HG02588 (cell line): ENCODE results near the gene GRK6.
A peak's percentile ranks its signal among the peaks of the same experiment; 100 is the strongest.

ENCODE experiments used
- ATAC-seq: cut with Tn5 transposase; IDR thresholded peaks from one replicate; pipeline ENCODE4 v1.9.1; 2021; ENCODE audit warnings: mild to moderate bottlenecking, moderate library complexity; ENCODE audit not compliant: unreplicated experiment

GRK6 gene

DNA sequence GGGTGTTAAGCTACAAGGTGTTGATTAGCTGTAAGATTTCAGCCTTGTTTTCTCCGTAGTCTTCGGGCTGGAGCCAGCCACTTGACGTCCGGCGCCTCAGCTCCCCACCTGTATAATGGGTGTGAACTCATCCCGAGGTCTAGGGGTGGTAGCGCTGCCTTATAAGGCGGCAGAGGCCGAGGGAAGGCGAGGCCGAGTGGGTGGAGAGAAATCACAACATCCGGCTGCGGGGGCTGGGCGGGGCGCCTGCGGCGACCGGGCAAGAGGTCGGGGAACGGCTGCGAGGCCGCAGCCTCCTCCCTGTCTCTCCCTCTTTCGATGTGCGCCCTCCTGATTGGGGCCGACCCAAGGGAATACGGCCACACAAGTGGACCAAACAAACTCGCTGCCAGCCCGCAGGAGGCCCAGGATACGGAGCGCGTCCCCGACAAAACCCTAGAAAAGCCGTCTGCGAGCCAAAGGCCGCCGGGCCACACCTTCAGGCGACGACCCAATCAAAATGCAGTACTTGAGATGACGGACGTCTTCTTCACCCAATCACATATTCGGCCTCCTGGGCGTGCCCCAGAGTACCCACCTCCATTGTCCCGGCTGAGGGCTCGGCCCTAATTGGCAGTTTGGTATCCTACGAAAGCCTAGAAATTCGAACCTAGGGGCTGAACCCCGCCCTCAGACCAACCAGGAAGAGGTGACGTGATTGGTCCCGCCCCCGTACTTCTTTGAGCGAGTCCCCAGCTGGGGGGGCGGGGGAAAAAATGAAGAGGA, 493 bp upstream of the GRK6 start:
- peak; percentile 72 for ATAC-seq

DNA sequence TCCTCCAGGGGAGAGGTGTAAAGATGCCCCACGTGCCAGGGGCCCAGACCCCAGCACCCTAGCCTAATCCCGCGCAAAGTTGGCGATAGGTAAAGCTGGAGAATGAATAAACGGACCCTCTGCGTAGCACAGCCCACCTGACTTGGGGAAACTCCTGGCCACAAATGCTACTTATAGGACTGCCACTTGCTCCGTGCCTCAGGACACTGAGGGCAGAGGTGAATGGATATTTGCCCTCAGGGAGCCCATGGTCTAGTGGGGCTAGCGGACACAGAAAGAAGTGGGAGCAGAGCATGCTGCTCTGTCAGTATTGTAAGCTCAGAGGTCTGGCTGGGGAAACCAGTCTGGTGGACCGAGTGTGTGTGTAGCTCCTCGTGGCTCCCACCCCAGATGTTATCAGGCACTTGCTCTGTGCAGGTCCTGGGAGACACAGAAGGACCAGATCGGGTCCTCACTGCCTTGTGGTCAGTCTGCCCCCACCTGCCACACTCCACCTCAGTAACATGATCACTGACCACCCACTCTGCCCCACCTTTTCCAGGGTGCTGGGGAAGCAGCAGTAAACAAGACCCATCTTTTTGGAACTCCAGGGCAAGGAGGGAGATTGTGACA, 841 bp downstream of the GRK6 start:
- ATAC-seq, result no peak

DNA sequence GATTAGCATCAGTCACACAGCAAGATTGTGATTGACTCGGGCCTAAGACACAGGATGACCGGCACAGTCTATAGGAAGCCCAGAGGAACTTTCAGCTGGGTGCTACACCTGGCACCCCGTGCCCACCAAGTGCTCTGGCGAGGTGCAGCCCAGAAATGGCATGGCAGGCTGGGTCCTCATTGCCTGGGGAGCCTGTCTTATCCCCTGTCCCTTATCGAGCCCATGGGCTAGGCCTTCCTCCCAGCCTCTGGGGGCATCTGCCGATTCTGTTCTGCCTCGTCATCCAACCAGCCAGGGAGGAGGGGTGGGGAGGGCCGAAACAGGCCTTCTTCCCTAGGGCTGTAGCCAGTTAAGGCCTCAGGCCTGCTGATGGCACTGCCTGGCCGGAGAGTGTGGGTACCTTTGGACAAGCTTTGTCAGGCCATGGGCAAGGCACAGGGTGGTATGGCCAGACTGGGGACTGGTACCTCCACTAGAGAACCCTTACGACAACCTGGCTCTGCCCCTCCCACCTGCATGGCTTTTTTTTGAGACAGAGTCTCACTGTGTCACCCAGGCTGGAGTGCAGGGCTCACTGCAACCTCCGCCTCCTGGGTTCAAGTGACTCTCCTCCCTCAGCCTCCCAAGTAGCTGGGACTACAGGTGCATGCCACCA, 1.6 kb downstream of the GRK6 start:
- ATAC-seq, result no peak

DNA sequence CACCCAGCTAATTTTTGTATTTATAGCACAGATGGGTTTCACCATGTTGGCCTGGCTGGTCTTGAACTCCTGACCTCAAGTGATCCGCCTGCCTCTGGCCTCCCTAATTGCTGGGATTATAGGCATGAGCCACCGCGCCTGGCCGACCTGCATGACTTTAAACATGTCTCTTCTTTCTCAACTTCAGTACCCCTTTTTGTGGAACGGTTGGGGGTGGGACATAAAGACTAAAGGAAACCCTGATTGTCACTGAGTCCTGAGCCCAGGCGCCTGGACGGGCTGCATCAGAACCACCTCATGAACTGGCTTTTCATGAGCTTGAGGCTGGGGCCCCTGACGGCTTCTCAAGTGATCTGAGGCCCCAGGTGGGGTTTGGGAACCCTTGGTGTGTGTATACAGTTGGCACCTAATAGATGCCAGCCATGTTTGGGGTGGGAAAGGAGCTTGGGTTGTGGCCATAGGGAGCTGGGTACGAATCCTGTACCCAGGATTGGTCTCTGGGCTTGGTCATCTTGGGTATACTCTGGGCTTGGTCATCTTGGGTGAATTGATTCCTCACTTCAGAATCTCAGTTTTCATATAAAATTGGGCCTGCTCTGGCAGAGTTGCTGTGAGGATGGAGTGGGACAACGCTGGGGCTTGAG, 2.2 kb downstream of the GRK6 start:
- no peak for ATAC-seq

DNA sequence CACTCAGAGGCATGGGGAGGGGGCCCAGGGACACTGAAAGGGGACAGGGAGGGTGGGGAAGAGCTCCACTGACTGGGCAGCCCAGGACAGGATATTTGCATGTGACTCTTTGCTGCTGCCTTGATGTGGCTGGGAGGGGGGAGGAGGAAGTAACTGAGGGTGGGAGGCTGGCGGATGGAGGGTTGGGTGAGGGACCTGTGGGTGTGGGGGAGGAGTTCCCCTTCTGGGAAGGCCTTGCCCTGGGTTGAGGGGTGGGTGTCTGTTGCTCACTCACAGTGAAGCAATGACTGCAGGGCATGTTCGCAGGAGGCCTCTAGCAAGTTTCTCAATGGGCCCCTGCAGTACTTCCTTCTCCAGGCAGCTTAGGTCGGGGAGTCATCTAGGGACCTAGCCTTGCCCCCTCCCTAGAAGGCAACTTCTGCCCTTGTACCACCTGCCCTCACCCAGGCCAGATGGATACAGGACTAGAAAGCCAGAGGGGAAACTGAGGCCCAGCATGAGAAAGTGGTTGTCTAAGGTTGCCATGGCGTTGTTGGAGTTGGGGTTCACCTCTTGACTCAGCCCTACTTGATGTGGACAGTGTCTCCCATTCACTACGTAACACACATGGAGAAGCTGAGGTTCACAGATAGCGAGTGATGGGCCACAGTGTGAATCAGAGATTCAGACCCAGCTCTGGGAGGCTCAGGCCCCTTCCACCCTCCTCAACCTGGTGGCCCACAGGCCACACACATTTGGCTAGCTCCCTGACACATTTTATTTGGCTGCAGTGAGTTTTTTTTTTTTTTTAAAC, 3.0 kb downstream of the GRK6 start:
- no peak for ATAC-seq

DNA sequence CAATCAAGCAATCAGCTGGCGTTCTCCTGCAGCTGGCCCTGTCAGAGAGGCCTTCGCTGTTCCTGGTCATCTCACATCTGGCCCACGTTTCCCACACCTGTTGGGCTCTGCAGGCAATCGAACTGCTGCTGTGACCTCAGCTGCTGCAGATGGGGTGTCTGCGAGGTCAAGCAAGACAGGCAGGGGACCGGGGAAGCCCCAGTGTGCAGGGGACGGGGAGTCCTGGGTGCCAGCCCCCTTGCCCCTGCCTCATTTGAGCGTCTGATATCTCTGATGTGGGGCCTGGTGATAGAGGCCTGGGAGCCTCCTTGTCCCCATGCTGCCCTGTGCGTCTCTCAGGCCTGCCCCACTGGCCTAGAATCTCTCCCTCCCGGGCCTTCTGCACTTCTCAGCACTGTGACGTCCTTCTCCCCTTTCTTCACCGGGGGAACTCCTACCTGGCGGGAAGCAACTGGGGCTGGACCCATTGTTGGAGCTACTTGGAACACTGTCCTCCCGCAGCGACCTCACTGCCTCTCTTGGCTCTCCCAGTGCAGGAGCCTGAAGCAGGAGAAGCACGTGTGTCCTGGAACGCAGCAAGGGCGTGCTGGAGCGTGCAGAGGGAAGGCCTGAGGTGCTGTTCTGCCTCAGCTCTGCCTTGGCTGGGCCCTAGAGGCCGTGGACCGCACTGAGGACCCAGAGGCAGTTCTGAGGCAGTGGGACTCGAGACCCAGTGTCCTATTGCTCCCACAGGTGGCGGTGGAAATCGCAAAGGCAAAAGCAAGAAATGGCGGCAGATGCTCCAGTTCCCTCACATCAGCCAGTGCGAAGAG, 3.9 kb downstream of the GRK6 start:
- no peak for ATAC-seq

DNA sequence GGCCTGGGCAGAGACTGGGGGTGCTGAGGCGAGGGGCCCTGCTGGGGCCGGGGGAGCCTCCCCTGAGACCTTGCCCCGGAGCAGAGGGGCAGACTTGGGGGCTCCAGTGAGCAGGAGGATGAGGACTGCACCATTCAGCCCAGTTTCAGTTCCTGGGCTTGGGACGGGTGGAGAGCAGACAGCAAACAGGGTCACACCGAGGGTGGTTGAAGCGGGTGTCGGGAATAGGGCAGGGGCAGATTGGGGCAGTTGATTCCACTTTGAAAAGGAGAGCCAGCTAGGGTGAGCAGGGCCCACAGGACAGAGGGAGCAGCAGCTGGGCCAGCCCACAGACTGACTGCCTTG, 4.5 kb downstream of the GRK6 start:
- no peak for ATAC-seq

DNA sequence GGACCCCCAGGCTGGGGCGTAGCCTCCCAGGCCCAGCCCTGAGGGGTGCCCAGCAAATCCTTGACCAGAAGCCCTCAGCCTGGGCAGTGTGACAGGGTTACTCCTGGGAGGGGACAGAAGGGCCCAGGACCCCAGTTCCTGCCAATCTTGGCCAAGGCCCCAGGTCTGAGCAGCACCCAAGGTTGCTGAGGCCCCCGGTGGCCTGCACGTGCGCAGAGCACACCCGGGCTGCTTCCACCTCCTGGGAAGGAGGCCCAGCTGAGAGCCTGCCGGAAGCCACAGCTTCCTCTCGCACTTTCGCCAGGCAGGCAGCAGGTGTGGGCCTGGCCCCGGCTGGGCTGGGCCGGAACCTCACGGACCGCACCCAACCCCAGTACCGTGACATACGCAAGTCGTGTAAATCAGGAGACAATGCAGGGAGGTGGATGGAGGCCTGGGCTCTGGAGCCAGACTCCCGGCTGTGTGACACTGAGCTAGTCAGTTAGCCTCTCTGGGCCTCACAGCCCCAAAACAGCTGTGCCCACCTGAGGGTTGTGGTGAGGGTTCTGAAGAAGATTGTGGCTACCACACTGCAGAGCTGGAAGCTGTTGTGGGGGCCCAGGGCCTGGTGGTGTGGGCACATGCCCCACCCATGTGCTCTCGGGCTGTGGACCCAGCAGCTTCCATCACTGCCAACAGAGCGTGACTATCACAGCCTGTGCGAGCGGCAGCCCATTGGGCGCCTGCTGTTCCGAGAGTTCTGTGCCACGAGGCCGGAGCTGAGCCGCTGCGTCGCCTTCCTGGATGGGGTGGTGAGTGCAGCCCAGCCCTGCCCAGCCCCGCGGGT, 5.1 kb downstream of the GRK6 start:
- ATAC-seq, result peak; percentile 38

DNA sequence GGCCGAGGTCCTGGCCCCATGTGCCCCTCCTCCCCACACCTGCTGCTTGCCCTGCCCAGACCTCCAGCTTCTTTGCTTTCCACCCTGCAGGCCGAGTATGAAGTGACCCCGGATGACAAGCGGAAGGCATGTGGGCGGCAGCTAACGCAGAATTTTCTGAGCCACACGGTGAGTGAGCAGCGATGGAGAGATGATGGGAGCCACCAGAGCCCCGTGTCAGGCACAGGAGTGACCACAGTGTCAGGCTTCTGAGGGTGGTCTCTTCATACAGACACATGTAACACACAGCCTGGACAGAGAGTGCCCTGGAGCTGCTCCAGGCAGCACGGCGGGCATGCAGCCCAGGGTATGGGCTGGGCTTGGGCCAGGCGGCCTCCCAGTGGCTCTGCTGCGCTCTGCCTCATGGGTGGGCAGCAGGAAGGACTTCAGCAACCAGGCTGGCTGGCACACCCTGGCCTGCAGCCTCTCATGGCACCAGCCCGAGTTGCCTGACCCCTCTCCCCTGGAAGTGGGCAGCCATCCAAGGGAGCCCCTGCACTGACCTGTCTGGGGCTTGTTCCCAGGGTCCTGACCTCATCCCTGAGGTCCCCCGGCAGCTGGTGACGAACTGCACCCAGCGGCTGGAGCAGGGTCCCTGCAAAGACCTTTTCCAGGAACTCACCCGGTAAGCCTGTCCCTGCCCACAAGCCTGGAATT, 5.8 kb downstream of the GRK6 start:
- ATAC-seq, result no peak

DNA sequence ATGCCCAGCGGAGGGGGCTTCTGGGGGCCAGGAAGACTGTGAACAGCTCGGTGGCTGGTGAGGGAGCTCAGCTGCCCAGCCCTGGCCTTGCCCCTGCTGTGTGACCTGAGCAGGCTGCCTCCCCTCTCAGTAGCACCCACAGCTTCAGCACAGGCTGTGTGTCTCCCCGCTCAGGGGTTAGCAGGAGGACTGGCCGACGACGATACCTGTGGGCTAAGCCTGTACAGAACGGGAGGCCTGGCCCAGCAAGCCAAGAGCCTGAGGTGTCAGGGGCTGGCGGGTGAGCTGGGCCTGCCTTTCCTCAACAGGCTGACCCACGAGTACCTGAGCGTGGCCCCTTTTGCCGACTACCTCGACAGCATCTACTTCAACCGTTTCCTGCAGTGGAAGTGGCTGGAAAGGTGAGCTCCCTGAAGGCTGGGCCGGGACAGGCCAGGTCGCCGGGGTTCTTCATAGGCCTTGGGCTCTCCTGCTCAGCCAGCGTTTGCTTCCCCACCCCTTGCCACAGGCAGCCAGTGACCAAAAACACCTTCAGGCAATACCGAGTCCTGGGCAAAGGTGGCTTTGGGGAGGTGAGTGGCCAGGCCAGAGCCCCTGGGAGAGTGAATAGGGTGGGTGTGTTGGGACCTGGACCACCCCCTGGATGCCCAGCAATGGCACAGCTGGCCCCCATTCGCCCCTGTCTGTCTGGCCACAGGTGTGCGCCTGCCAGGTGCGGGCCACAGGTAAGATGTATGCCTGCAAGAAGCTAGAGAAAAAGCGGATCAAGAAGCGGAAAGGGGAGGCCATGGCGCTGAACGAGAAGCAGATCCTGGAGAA, 6.6 kb downstream of the GRK6 start:
- ATAC-seq, result no peak

DNA sequence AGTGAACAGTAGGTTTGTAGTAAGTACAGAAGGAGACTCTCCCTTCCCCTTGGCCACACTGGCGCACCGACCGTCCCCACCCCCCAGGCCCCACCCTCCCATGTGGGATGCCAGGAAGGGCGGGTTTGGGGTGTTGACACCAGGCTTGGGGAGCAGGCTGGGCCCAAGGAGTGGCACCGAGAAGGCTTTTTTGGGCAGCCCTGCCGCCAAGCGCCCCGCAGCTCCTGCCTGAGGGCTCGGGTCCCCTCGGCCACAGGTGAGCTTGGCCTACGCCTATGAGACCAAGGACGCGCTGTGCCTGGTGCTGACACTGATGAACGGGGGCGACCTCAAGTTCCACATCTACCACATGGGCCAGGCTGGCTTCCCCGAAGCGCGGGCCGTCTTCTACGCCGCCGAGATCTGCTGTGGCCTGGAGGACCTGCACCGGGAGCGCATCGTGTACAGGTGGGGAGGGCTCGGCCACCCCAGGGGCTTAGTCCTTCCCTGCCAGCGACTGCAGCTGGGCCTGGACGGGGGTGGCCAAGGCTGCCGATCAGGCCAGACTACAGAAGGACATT, 7.3 kb downstream of the GRK6 start:
- ATAC-seq, result no peak

DNA sequence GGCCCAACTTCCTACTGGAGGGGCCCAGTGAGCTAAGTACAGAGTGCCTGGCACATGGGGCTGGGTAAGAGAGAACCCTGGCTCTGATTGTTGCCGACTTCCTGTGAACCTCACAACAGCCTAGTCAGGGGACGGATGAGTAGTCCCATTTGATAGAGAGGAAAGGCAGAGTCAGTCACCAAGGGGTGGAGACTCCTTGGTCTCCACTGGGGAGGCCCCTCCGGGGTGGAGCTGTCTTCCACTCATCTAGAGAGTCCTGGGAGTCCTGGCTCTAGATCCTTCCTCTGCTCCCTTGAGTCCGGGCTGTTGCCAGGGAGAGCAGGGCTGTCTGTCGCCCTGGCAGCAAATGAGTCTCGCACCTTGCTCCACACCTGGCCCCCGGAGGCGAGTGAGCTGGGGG, 8.0 kb downstream of the GRK6 start:
- ATAC-seq, result no peak

DNA sequence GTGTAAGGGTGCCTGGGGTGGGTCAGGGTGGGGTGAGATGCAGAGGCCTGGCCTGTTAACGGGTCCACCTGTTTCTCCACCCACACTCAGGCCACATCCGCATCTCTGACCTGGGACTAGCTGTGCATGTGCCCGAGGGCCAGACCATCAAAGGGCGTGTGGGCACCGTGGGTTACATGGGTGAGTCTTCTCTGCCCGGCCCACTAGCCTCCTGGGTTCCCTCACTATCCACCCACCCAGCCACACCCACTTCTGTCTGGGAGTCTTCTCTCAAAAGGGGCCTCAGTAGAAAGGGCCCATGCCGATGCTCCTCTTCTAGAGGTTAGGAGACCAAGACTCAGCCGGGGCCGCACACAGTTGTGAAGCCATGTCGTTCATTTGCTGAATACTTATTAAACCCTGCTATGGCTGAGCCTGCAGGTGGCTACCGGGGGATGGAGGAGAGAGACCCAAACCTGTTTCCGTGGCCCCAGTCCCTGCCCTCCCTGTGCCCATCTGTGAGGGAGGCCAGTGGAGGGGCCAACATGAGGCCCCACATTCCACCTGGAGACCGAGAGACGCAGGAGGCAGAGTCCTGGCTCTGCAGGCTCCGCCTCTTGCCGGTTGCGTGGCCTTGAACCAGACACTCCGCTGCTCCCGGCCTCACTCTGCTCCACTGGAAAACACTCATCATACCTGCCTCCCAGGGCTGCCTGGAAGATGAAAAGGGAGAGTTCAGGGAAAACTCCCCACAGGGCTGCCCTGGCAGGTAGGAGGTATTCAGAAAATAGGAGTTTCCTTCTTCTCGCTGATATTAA, 8.7 kb downstream of the GRK6 start:
- ATAC-seq, result no peak

DNA sequence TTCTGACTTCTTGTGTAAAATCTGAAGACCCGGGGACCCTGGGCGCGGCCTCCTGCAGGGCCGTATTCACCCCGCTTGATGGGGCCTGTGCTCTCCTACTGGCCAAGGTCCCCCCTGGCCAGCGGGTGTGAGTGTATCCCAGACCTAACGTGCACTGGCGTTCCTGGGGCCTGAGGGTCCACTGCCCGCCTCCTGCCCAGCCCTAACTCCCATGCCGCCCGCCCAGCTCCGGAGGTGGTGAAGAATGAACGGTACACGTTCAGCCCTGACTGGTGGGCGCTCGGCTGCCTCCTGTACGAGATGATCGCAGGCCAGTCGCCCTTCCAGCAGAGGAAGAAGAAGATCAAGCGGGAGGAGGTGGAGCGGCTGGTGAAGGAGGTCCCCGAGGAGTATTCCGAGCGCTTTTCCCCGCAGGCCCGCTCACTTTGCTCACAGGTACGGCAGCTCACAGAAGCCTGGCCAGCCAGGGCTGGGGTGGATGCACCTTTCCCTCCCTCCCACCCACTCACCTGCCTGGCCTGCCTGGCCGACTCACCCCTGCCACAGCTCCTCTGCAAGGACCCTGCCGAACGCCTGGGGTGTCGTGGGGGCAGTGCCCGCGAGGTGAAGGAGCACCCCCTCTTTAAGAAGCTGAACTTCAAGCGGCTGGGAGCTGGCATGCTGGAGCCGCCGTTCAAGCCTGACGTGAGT, 9.5 kb downstream of the GRK6 start:
- no peak for ATAC-seq

DNA sequence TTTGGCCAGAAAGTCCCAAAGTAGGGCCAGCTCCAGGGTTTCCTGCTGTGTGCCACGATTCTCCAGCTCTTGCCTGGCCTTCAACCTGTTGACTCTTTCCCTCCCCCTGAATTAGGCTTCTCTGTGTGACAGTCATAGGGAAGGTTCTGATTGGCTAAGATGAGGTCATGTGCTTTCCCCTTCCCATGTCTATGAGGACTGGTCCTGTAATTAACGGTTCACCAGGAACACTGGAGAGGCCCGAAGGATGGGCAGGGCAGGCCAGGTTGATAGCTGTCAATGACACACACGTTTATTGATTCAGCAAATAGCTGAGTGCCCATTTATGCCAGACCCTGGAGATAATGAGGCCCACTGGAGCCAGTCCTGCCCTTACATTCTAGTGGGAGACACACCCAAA, 11.1 kb downstream of the GRK6 start:
- no peak for ATAC-seq

DNA sequence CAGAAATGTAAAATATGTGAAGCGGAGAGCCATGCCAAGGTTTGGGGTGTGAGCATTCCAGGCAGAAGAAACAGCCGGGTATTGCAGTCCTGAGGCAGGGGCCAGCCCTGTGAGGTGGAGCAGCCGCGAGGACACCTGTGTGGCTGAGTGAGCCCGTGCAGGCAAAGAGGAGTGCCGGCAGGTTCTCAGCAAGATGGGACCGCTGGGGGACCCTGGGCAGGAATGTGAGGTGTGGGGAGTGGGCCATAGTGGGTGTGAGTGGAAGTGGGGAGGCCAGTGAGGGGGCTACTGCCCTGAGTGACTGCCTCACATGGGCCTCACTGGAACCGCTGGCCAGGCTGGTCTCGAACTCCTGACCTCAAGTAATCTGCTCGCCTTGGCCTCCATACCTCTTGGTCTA, 12.0 kb downstream of the GRK6 start:
- no peak for ATAC-seq
